ENCODE data around the gene ENPP5.

- no peak for TF ChIP-seq CTCF (conservative IDR thresholded peaks at IDR 0.05)
- TF ChIP-seq ZFX (IDR thresholded peaks at IDR 0.05) = no peak
Observed at GRCh38 chr6:46128476-46128875, 42.3 kb downstream of the ENPP5 start.

Data from C4-2B (cell line).